Upper lobe of right lung (tissue), 1 donor: ENCODE measurements around the gene PTPRT. TPM values are rescaled to one million over a fixed set of nuclear protein-coding genes. Genes with fewer than 3 reads are reported as not detected.
A peak's percentile ranks its signal among the peaks of the same experiment; 100 is the strongest.

Source experiments
- ATAC-seq: fragments of 200-7000 bp; cut with Tn5 transposase; one replicate; pipeline ENCODE4 v1.9.1; 2020; ENCODE audit warnings: mild to moderate bottlenecking, moderate library complexity
- DNase-seq: peaks from one replicate; pipeline ENCODE4 v3.0.0-alpha.2; 2020
- H3K27ac ChIP-seq: fragments of 200-600 bp; one replicate; pipeline ENCODE4 v1.8.0; 2022
- H3K27me3 ChIP-seq: fragments of 200-600 bp; one replicate; pipeline ENCODE4 v1.8.0; 2022; ENCODE audit warnings: mild to moderate bottlenecking
- H3K36me3 ChIP-seq: fragments of 200-600 bp; one replicate; pipeline ENCODE4 v1.8.0; 2022
- H3K4me1 ChIP-seq: fragments of 200-600 bp; one replicate; pipeline ENCODE4 v1.8.0; 2022
- H3K4me3 ChIP-seq: fragments of 200-600 bp; one replicate; pipeline ENCODE4 v1.8.0; 2022; ENCODE audit warnings: mild to moderate bottlenecking
- H3K9me3 ChIP-seq: fragments of 200-600 bp; one replicate; pipeline ENCODE4 v1.8.0; 2022
- CTCF ChIP-seq: fragments of 200-600 bp; IDR thresholded peaks from one replicate; pipeline ENCODE4 v1.8.0; 2022; ENCODE audit warnings: antibody characterized with exemption
- intact Hi-C: fragments of 100-400 bp; cut with DNase I; formaldehyde crosslinking; loops from one replicate; pipeline ENCODE4 v1.11.0; 2022
- long read RNA-seq: library from polyadenylated mRNA; unstranded; transcript quantifications from one replicate; pipeline ENCODE4 v2.0.0, GENCODE V29; 2021
- total RNA-seq: library from RNA; stranded (reverse); fragmentation: NEBNext Ultra II Directional; extraction: Animal tissue kit (Norgen Biotek cat#: 25700); gene quantifications from one replicate; pipeline ENCODE4 v1.2.1, GENCODE V29; 2021
- donor health status: DM: no; HTN: yes; CAD: no; lungs with severe emphysema.

Gene PTPRT
- total RNA-seq, result 0.46 TPM
- long read RNA-seq, result 0 reads

GRCh38 chr20:43189554-43190331 lies at the start of gene PTPRT:
Gene PTPRT, minus strand, starts transcription at chr20:43189906. Its CDS starts 173 bp downstream, at chr20:43189733.
- Histone ChIP-seq H3K9me3 (no peaks in the 10 kb centered on the region), H3K27ac (no peak within 1 kb of the TSS), H3K4me1 (peaks cover 4% of the 10 kb centered on the region), H3K36me3 (no peaks in the 10 kb centered on the region), H3K27me3 (peaks cover 55% of the 10 kb centered on the region), H3K4me3 (peak within 1 kb of the TSS; percentile 14)
- TF ChIP-seq CTCF, result no peak
- DNase-seq, result no peak
- ATAC-seq, result no peak
- intact Hi-C loops, result no loop called here

- ATAC-seq, result no peak
- Histone ChIP-seq H3K4me3 (no peak overlapping the region), H3K27ac (no peak overlapping the region), H3K4me1 (no peaks in the 10 kb centered on the region), H3K9me3 (no peaks in the 10 kb centered on the region), H3K27me3 (peaks cover 6% of the 10 kb centered on the region), H3K36me3 (no peaks in the 10 kb centered on the region)
- intact Hi-C loops, result no loop called here
- no peak for DNase-seq
- TF ChIP-seq CTCF, result no peak
Observed at GRCh38 chr20:43238833-43239232, 49.1 kb upstream of the PTPRT start.

- H3K36me3 ChIP-seq, result no peaks in the 10 kb centered on the region
Observed at GRCh38 chr20:43238266-43238665, 48.6 kb upstream of the PTPRT start.

GRCh38 chr20:43237651-43238168 lies 48.0 kb upstream of the PTPRT start:
- Histone ChIP-seq H3K9me3 (no peaks in the 10 kb centered on the region), H3K27me3 (peaks cover 6% of the 10 kb centered on the region), H3K27ac (no peak overlapping the region), H3K4me3 (no peak overlapping the region), H3K4me1 (no peaks in the 10 kb centered on the region), H3K36me3 (no peaks in the 10 kb centered on the region)
- intact Hi-C loops, result no loop called here
- DNase-seq, result no peak
- no peak for TF ChIP-seq CTCF
- no peak for ATAC-seq

More at GRCh38 chr20:43238266-43238665, 48.6 kb upstream of the PTPRT start:
- H3K4me3 ChIP-seq, result no peak overlapping the region
- intact Hi-C loops, result no loop called here
- ATAC-seq (no peak), DNase-seq (no peak)
- no peak overlapping the region for H3K27ac ChIP-seq
- H3K4me1 ChIP-seq, result no peaks in the 10 kb centered on the region
- no peak for TF ChIP-seq CTCF
- peaks cover 6% of the 10 kb centered on the region for H3K27me3 ChIP-seq
- H3K9me3 ChIP-seq, result no peaks in the 10 kb centered on the region

- ATAC-seq (no peak), DNase-seq (no peak)
- no peaks in the 10 kb centered on the region for H3K4me1 ChIP-seq
- intact Hi-C loops, result no loop called here
- H3K27me3 ChIP-seq, result peaks cover 6% of the 10 kb centered on the region
- no peak for TF ChIP-seq CTCF
- no peak overlapping the region for H3K27ac ChIP-seq
- no peaks in the 10 kb centered on the region for H3K36me3 ChIP-seq
- no peaks in the 10 kb centered on the region for H3K9me3 ChIP-seq
- H3K4me3 ChIP-seq, result no peak overlapping the region
Observed at GRCh38 chr20:43235998-43236397, 46.3 kb upstream of the PTPRT start.
